HG03103 (cell line): ENCODE data around the gene SLF1.
A peak's percentile ranks its signal among the peaks of the same experiment; 100 is the strongest.

Experiments
- ATAC-seq: cut with Tn5 transposase; IDR thresholded peaks from one replicate; pipeline ENCODE4 v1.9.1; 2021; ENCODE audit warnings: low read depth; ENCODE audit not compliant: unreplicated experiment

Gene SLF1

GRCh38 chr5:94705427-94705826 is 87.0 kb downstream of the SLF1 start:
- no peak for ATAC-seq

DNA sequence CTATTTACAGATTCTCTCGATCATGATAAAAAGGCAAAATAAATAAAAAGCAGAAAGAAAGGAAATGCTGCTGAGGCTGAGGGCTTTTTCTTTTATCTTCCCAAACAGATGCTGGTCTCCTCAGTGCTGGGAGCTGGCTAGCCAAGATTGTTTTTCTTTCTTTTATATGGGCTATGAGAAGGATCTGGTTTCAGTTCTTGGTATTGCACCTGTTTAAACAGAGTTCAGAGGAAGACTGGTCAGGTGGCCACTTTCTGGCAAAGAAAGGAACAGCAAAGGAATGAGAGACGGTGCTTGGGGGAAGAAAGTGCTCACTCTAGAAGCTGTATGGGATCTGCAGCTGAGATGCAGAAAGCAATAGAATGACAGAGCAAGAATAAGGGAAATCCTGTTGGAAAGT is 88.9 kb downstream of the SLF1 start:
- ATAC-seq = no peak

- no peak for ATAC-seq
Observed at GRCh38 chr5:94709277-94709676, 90.8 kb downstream of the SLF1 start.

DNA sequence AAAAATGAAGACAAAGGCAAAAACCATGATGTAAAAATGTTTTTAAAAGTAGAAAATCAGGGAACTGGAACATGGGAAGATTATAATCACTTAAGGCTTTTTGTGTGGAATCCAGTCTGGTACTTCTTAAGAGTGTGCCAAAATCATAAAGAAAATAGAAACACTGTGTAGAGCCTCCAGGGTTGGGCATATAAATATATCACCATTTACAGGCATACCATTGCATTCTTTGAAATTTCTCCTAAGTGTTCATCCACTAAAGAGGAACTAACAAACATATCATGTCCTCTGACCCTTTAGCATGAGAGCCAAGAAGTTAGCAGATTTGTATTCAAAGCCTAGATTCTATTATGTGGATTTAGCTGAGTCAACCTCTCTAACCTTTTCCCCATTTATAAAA is 93.3 kb downstream of the SLF1 start:
- ATAC-seq = no peak

GRCh38 chr5:94715768-94716167 is 97.3 kb downstream of the SLF1 start:
- ATAC-seq = no peak

DNA sequence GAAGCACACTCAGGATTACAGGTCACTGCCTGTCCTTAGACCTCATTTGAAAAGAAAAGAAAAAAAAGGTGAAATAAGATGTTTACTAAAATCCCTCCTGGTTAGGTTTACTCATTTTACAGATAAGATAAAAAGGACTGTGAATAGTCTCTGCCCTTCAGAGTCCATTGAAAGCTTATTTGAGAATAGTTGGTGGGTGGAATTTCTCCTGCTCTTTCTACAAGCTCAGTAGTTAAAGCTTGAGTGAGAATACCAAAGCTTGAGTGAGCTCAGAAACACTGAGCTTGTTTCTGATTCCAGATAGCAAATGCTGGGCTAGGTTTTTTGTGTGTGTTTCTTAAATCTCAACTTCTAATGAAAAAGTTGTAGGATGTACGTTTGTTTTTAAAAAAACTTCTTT is 106.7 kb downstream of the SLF1 start:
- ATAC-seq = no peak

GRCh38 chr5:94731471-94731870 is 113.0 kb downstream of the SLF1 start:
- no peak for ATAC-seq

- no peak for ATAC-seq
Observed at GRCh38 chr5:94736498-94736897, 118.0 kb downstream of the SLF1 start.

DNA sequence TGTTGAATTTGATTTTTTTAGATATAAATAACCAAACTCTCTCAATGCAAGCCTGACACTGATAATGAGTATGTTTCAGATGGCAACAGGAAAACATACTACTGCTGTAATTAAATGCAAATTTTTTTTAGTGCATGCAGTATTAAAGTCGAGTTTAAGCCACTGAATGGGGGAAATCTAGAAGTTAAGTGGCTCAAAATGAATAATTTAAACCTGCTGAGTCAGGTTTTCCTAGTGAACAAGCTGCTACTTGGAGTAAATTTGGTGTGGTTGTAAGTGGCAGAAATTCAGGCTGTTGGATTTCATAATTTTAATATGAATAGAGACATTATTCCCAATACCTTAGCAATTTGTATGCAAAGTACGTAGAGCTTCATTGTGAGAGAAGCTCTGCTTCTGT is 121.8 kb downstream of the SLF1 start:
- ATAC-seq = no peak

- no peak for ATAC-seq
Observed at GRCh38 chr5:94742852-94743251, 124.4 kb downstream of the SLF1 start.

DNA sequence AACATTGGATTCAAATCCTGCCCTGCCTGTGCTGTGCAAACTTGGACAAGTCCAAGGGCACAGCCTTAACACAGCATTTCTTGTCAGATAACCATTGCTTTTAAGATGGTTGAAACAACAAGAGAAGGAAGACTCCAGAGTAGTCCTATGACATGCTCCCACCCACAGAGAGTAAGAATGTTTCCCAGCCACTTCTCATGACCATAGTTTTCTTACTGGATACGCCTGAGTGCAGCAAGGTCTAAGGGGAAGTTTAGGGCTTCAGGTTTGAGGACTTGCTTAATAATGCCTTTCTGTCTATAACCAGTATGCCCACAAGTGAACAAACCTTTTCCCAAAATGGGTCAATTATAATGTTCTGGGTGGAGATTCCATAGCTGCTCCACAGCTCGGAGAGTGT is 126.4 kb downstream of the SLF1 start:
- ATAC-seq = peak; percentile 23

- peak; percentile 72 for ATAC-seq
Observed at GRCh38 chr5:94745786-94746730, 127.6 kb downstream of the SLF1 start.

DNA sequence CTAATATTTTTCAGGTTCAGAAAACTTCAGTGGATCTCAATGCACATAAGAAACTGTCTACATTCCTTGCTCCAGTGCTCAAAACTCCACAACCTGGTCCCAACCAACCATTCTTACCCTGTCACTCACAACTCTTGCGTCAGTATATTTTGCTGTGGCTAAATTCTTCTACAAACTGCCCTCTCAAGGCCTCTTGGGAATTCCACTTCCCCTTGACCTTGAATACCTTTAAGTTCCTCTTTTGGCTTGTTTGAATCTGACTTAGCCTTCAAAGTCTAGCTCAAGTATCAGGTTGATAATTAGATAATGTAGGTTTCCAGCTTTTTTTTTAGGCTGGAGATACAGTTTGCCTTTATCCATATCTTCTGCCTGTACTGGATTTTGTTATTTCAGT is 128.3 kb downstream of the SLF1 start:
- peak; percentile 52 for ATAC-seq
